HepG2 (cell line): Measurements from ENCODE around the gene TMEM222. TPM values are rescaled to one million over a fixed set of nuclear protein-coding genes. Genes with fewer than 3 reads are reported as not detected.

ENCODE experiments used
- ETV5 ChIP-seq: IDR thresholded peaks from 2 replicates; pipeline ENCODE4 v1.6.1; 2018; ENCODE audit warnings: missing biosample characterization, missing genetic modification reagents, inconsistent platforms, borderline replicate concordance
- GABPA ChIP-seq, 2 experiments: IDR thresholded peaks; 2 replicates each; pipeline ENCODE4 v1.6.1; 2011 to 2016; ENCODE audit warnings: low read depth in 2 of 2, low read length in 1 of 2, missing biosample characterization in 1 of 2, missing genetic modification characterization in 1 of 2
- HMGXB4 ChIP-seq, 2 experiments: sonication (generic) in 1 of 2; formaldehyde crosslinking in 1 of 2; IDR thresholded peaks; 2 replicates each; pipeline versions ENCODE4 v1.4.0 to v1.6.1; 2018 to 2020; ENCODE audit warnings: missing genetic modification reagents in 2 of 2, borderline replicate concordance in 1 of 2, low read depth in 1 of 2, mild to moderate bottlenecking in 1 of 2, missing biosample characterization in 1 of 2
- KDM3A ChIP-seq: IDR thresholded peaks from 2 replicates; pipeline ENCODE4 v1.6.1; 2018; ENCODE audit warnings: low read depth, missing compliant biosample characterization
- NRL ChIP-seq: sonication (generic); formaldehyde crosslinking; IDR thresholded peaks from 2 replicates; pipeline ENCODE4 v1.5.0; 2020; ENCODE audit warnings: missing genetic modification reagents, mild to moderate bottlenecking, moderate library complexity, borderline replicate concordance
- PHF20 ChIP-seq: sonication (generic); formaldehyde crosslinking; IDR thresholded peaks from 2 replicates; pipeline ENCODE4 v1.5.0; 2020; ENCODE audit warnings: mild to moderate bottlenecking, missing genetic modification reagents
- PHF8 ChIP-seq: sonication (generic); formaldehyde crosslinking; IDR thresholded peaks from 2 replicates; pipeline ENCODE4 v1.5.0; 2020; ENCODE audit warnings: missing genetic modification reagents
- SIX4 ChIP-seq: sonication (generic); formaldehyde crosslinking; IDR thresholded peaks from 2 replicates; pipeline ENCODE4 v1.4.0; 2020; ENCODE audit warnings: missing genetic modification reagents
- TBX2 ChIP-seq: sonication (generic); formaldehyde crosslinking; IDR thresholded peaks from 2 replicates; pipeline ENCODE4 v1.5.0; 2020; ENCODE audit warnings: missing genetic modification reagents, mild to moderate bottlenecking, borderline replicate concordance
- TFDP1 ChIP-seq: IDR thresholded peaks from 2 replicates; pipeline ENCODE4 v1.6.1; 2016; ENCODE audit warnings: missing compliant biosample characterization, missing genetic modification reagents, borderline replicate concordance
- ZNF225 ChIP-seq: sonication (generic); formaldehyde crosslinking; IDR thresholded peaks from 2 replicates; pipeline ENCODE4 v1.4.0; 2020; ENCODE audit warnings: mild to moderate bottlenecking, missing genetic modification reagents
- ZNF251 ChIP-seq: sonication (generic); formaldehyde crosslinking; IDR thresholded peaks from 2 replicates; pipeline ENCODE4 v1.9.0; 2021; ENCODE audit warnings: mild to moderate bottlenecking, missing genetic modification reagents
- ZNF558 ChIP-seq: sonication (generic); formaldehyde crosslinking; IDR thresholded peaks from 2 replicates; pipeline ENCODE4 v1.9.0; 2022; ENCODE audit warnings: mild to moderate bottlenecking, missing genetic modification reagents, borderline replicate concordance
- ZNF672 ChIP-seq: sonication (generic); formaldehyde crosslinking; IDR thresholded peaks from 2 replicates; pipeline ENCODE4 v1.8.1; 2022; ENCODE audit warnings: missing genetic modification reagents
- ZNF788 ChIP-seq: sonication (generic); formaldehyde crosslinking; IDR thresholded peaks from 2 replicates; pipeline ENCODE4 v1.5.0; 2020; ENCODE audit warnings: mild to moderate bottlenecking, missing genetic modification reagents, borderline replicate concordance
- polyA plus RNA-seq, 8 experiments: library from polyadenylated mRNA; depleted of rRNA in 3 of 8; stranded (reverse) in 7 of 8; unstranded in 1 of 8; fragments of >200 nt; fragmentation: Illumina TruSeq in 4 of 8; extraction: Trizol in 4 of 8; gene quantifications; 2 replicates each; pipeline versions ENCODE4 v1.2.1 to v1.2.3, GENCODE V29; 2011 to 2016; ENCODE audit warnings: low read depth in 4 of 8, missing spikeins in 1 of 8, mixed read lengths in 1 of 8; ENCODE audit not compliant: insufficient read depth in 1 of 8
- total RNA-seq, 5 experiments: library from RNA; depleted of rRNA; stranded (reverse); fragments of >200 nt; fragmentation: Illumina TruSeq; extraction: Trizol; gene quantifications; 2 replicates each; pipeline ENCODE4 v1.2.3, GENCODE V29; 2016; ENCODE audit warnings: low read depth in 1 of 5
- TF ChIP-seq, protein P1 (sequence below): IDR thresholded peaks from 2 replicates; pipeline ENCODE4 v1.6.1; 2012; ENCODE audit warnings: low read length, improper control_type of control experiment
- TF ChIP-seq, protein P2 (sequence below): sonication (generic); formaldehyde crosslinking; IDR thresholded peaks from 2 replicates; pipeline ENCODE4 v1.4.0; 2020; ENCODE audit warnings: mild to moderate bottlenecking, missing genetic modification reagents
- TF ChIP-seq, protein P3 (sequence below): sonication (generic); formaldehyde crosslinking; IDR thresholded peaks from 2 replicates; pipeline ENCODE4 v1.9.0; 2021; ENCODE audit warnings: missing genetic modification reagents, borderline replicate concordance

Gene TMEM222
- total and polyA plus RNA-seq, 2 of the 13 experiments (the other 11 are each of a cell fraction or from before 2014, with no cell fraction given) = 22.7 to 29.6 TPM

DNA sequence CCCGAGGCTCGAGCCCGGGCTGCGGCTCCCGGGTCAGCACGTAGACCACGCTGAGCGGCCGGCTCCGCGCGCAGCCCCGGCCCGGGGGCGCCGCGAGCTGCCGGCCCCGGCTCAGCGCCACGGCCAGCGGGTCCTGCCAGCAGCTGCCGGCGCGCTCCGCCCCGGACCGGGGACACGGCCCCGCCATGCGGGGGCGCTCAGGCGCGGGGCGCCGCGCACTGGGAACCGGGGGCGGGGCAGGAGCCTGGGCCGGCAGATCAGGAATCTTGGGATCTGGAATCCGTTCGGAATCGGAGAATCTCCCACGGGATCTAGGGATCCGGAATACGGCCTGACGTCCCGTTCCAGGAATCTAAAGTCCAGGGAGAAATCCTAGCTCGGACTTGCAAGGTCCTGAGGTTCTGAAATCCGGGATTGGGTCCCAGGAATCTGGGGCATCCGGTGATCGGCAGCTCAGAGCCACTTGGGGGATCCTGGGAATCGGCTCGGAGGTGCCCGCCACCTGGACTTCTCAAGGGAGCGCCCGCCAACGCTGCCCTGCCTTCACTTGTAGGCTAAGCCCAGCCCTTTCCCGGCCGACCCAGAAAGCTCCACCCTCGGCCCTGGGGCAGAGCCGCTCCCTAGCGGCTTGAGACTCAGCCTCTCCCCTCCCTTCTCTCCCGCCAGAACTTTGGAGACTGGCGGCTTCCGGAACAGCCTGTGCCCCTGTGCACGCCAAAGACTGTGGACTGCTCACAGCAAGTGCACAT, 44.6 kb downstream of the TMEM222 start, which contains the start of gene MAP3K6 (continued):
- TF ChIP-seq SIX4 (CRISPR knock-in tag) (no peak), PHF8 (CRISPR knock-in tag) (no peak), PHF20 (CRISPR knock-in tag) (no peak), KDM3A (CRISPR knock-in tag) (0 out of 2 replicates have a peak, but pooled peaks have one; percentile 20), ZNF225 (0 out of 2 replicates have a peak, but pooled peaks have one; percentile 41), ZNF672 (CRISPR knock-in tag) (no peak), GABPA (IDR thresholded peaks at IDR 0.05; ENCODE audit: low read depth, low read length) (no peak; the same call in 1 of the 2 replicates), GABPA (CRISPR knock-in tag; IDR thresholded peaks at IDR 0.05; ENCODE audit: low read depth) (peak; percentile 42; the same call in 1 of the 2 replicates), NRL (0 out of 2 replicates have a peak, but pooled peaks have one; percentile 57), ZNF251 (CRISPR knock-in tag) (no peak), ZNF558 (0 out of 2 replicates have a peak, but pooled peaks have one; percentile 61), TFDP1 (CRISPR knock-in tag) (peak; percentile 58; the same call in 1 of the 2 replicates), ETV5 (CRISPR knock-in tag) (peak; percentile 51; the same call in 1 of the 2 replicates), ZNF788 (CRISPR knock-in tag) (0 out of 2 replicates have a peak, but pooled peaks have one; percentile 42), HMGXB4 (CRISPR knock-in tag; IDR thresholded peaks at IDR 0.05; ENCODE audit: borderline replicate concordance in 1 of 2, low read depth in 1 of 2) (peak in 1 of 2 experiments; percentile 41; a peak in 1 of 4 replicates), TBX2 (CRISPR knock-in tag) (peak; percentile 18; the same call in 1 of the 2 replicates)
- TF ChIP-seq, protein P1, sequence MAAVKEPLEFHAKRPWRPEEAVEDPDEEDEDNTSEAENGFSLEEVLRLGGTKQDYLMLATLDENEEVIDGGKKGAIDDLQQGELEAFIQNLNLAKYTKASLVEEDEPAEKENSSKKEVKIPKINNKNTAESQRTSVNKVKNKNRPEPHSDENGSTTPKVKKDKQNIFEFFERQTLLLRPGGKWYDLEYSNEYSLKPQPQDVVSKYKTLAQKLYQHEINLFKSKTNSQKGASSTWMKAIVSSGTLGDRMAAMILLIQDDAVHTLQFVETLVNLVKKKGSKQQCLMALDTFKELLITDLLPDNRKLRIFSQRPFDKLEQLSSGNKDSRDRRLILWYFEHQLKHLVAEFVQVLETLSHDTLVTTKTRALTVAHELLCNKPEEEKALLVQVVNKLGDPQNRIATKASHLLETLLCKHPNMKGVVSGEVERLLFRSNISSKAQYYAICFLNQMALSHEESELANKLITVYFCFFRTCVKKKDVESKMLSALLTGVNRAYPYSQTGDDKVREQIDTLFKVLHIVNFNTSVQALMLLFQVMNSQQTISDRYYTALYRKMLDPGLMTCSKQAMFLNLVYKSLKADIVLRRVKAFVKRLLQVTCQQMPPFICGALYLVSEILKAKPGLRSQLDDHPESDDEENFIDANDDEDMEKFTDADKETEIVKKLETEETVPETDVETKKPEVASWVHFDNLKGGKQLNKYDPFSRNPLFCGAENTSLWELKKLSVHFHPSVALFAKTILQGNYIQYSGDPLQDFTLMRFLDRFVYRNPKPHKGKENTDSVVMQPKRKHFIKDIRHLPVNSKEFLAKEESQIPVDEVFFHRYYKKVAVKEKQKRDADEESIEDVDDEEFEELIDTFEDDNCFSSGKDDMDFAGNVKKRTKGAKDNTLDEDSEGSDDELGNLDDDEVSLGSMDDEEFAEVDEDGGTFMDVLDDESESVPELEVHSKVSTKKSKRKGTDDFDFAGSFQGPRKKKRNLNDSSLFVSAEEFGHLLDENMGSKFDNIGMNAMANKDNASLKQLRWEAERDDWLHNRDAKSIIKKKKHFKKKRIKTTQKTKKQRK = no peak
- TF ChIP-seq, protein P2, sequence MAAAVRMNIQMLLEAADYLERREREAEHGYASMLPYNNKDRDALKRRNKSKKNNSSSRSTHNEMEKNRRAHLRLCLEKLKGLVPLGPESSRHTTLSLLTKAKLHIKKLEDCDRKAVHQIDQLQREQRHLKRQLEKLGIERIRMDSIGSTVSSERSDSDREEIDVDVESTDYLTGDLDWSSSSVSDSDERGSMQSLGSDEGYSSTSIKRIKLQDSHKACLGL (CRISPR knock-in tag) = 0 out of 2 replicates have a peak, but pooled peaks have one; percentile 23
- TF ChIP-seq, protein P3, sequence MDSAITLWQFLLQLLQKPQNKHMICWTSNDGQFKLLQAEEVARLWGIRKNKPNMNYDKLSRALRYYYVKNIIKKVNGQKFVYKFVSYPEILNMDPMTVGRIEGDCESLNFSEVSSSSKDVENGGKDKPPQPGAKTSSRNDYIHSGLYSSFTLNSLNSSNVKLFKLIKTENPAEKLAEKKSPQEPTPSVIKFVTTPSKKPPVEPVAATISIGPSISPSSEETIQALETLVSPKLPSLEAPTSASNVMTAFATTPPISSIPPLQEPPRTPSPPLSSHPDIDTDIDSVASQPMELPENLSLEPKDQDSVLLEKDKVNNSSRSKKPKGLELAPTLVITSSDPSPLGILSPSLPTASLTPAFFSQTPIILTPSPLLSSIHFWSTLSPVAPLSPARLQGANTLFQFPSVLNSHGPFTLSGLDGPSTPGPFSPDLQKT (CRISPR knock-in tag) = no peak
